Activated CD4-positive, alpha-beta T cell treated with anti-CD3 and anti-CD28 coated beads, Interleukin-2, amount 10 ng/mL, durations not matched to agents 24 days and 14 days (primary cell): ENCODE data around the gene LHFPL2. TPM values are rescaled to one million over a fixed set of nuclear protein-coding genes. Genes with fewer than 3 reads are reported as not detected.
"Not testable (repeated sequence)": the region's sequence is repeated elsewhere in the genome, so short reads cannot be mapped to it uniquely, and the experiment has no call there.

ENCODE experiments used
- DNase-seq: peaks from one replicate; pipeline ENCODE4 v3.0.0; 2022
- H3K27ac Mint-ChIP-seq: one replicate; pipeline ENCODE4 v1.8.0; 2022; ENCODE audit warnings: mild to moderate bottlenecking, mixed read lengths
- H3K27me3 Mint-ChIP-seq: one replicate; pipeline ENCODE4 v1.8.0; 2022; ENCODE audit warnings: mixed read lengths
- H3K36me3 Mint-ChIP-seq: one replicate; pipeline ENCODE4 v1.8.0; 2022; ENCODE audit warnings: low read depth, mild to moderate bottlenecking, mixed read lengths
- H3K4me1 Mint-ChIP-seq: one replicate; pipeline ENCODE4 v1.8.0; 2021; ENCODE audit warnings: mixed read lengths
- H3K4me3 Mint-ChIP-seq: one replicate; pipeline ENCODE4 v1.8.0; 2022; ENCODE audit warnings: mild to moderate bottlenecking, moderate library complexity, mixed read lengths
- H3K9me3 Mint-ChIP-seq: one replicate; pipeline ENCODE4 v1.8.0; 2021; ENCODE audit warnings: mixed read lengths
- intact Hi-C: fragments of 100-400 bp; cut with micrococcal nuclease; formaldehyde crosslinking; loops from one replicate; pipeline ENCODE4 v1.15.1; 2023
- total RNA-seq: library from RNA; stranded (reverse); gene quantifications from 2 replicates; pipeline ENCODE4 v1.2.3, GENCODE V29; 2022

Gene LHFPL2
- total RNA-seq, 1 donor from 2014 or later: 0.30 TPM

GRCh38 chr5:78627766-78628165 is 20.8 kb downstream of the LHFPL2 start:
- Mint-ChIP-seq H3K27me3 (peaks cover 2% of the 10 kb centered on the region), H3K4me3 (no peak overlapping the region), H3K9me3 (no peaks in the 10 kb centered on the region), H3K4me1 (no peaks in the 10 kb centered on the region), H3K36me3 (no peaks in the 10 kb centered on the region), H3K27ac (no peak overlapping the region)
- intact Hi-C loops: no loop called here
- no peak for DNase-seq

GRCh38 chr5:78627175-78627574 is 21.4 kb downstream of the LHFPL2 start:
- intact Hi-C loops: no loop called here
- no peak overlapping the region for H3K27ac Mint-ChIP-seq
- H3K9me3 Mint-ChIP-seq: no peaks in the 10 kb centered on the region

GRCh38 chr5:78626009-78626571 is 22.5 kb downstream of the LHFPL2 start:
- Mint-ChIP-seq H3K9me3 (no peaks in the 10 kb centered on the region), H3K27me3 (peaks cover 2% of the 10 kb centered on the region), H3K4me3 (no peak overlapping the region), H3K36me3 (no peaks in the 10 kb centered on the region), H3K27ac (no peak overlapping the region), H3K4me1 (no peaks in the 10 kb centered on the region)
- intact Hi-C loops: no loop called here
- DNase-seq: no peak

More at GRCh38 chr5:78627175-78627574, 21.4 kb downstream of the LHFPL2 start:
- no peak for DNase-seq
- Mint-ChIP-seq H3K4me3 (no peak overlapping the region), H3K36me3 (no peaks in the 10 kb centered on the region), H3K27me3 (peaks cover 2% of the 10 kb centered on the region), H3K4me1 (no peaks in the 10 kb centered on the region)

GRCh38 chr5:78624992-78625391 is 23.6 kb downstream of the LHFPL2 start:
- H3K9me3 Mint-ChIP-seq: no peaks in the 10 kb centered on the region
- intact Hi-C loops: no loop called here

GRCh38 chr5:78624011-78624541 is 24.5 kb downstream of the LHFPL2 start:
- intact Hi-C loops: no loop called here
- Mint-ChIP-seq H3K4me1 (no peaks in the 10 kb centered on the region), H3K4me3 (no peak overlapping the region), H3K36me3 (no peaks in the 10 kb centered on the region), H3K9me3 (no peaks in the 10 kb centered on the region), H3K27me3 (peaks cover 2% of the 10 kb centered on the region), H3K27ac (no peak overlapping the region)
- DNase-seq: no peak

More at GRCh38 chr5:78624992-78625391, 23.6 kb downstream of the LHFPL2 start:
- no peaks in the 10 kb centered on the region for H3K4me1 Mint-ChIP-seq
- no peak overlapping the region for H3K4me3 Mint-ChIP-seq
- no peak overlapping the region for H3K27ac Mint-ChIP-seq
- H3K36me3 Mint-ChIP-seq: no peaks in the 10 kb centered on the region
- peaks cover 2% of the 10 kb centered on the region for H3K27me3 Mint-ChIP-seq
- DNase-seq: no peak

- H3K4me1 Mint-ChIP-seq: no peaks in the 10 kb centered on the region
- H3K27me3 Mint-ChIP-seq: no peaks in the 10 kb centered on the region
- no peak overlapping the region for H3K4me3 Mint-ChIP-seq
- no peaks in the 10 kb centered on the region for H3K9me3 Mint-ChIP-seq
- H3K36me3 Mint-ChIP-seq: no peaks in the 10 kb centered on the region
- intact Hi-C loops: no loop called here
- H3K27ac Mint-ChIP-seq: no peak overlapping the region
- DNase-seq: no peak
Observed at GRCh38 chr5:78622302-78622971, 26.1 kb downstream of the LHFPL2 start.

- no peak overlapping the region for H3K27ac Mint-ChIP-seq
- H3K4me1 Mint-ChIP-seq: no peaks in the 10 kb centered on the region
- no peaks in the 10 kb centered on the region for H3K27me3 Mint-ChIP-seq
- no peak for DNase-seq
- no peaks in the 10 kb centered on the region for H3K36me3 Mint-ChIP-seq
- H3K9me3 Mint-ChIP-seq: no peaks in the 10 kb centered on the region
- intact Hi-C loops: no loop called here
- H3K4me3 Mint-ChIP-seq: no peak overlapping the region
Observed at GRCh38 chr5:78621291-78621738, 27.3 kb downstream of the LHFPL2 start.

GRCh38 chr5:78620119-78620518 is 28.5 kb downstream of the LHFPL2 start:
- H3K4me3 Mint-ChIP-seq, H3K27ac Mint-ChIP-seq, intact Hi-C loops: not testable (repeated sequence)

GRCh38 chr5:78618303-78618702 is 30.3 kb downstream of the LHFPL2 start:
- Mint-ChIP-seq H3K4me1 (no peaks in the 10 kb centered on the region), H3K36me3 (no peaks in the 10 kb centered on the region)

More at GRCh38 chr5:78620119-78620518, 28.5 kb downstream of the LHFPL2 start:
- H3K4me1 Mint-ChIP-seq, H3K36me3 Mint-ChIP-seq, DNase-seq, H3K9me3 Mint-ChIP-seq, H3K27me3 Mint-ChIP-seq: not testable (repeated sequence)

GRCh38 chr5:78615697-78616096 is 32.9 kb downstream of the LHFPL2 start:
- Mint-ChIP-seq H3K4me3 (no peak overlapping the region), H3K4me1 (no peaks in the 10 kb centered on the region), H3K27me3 (peaks cover 14% of the 10 kb centered on the region), H3K36me3 (no peaks in the 10 kb centered on the region), H3K27ac (no peak overlapping the region), H3K9me3 (no peaks in the 10 kb centered on the region)
- DNase-seq: no peak
- intact Hi-C loops: no loop called here

More at GRCh38 chr5:78618303-78618702, 30.3 kb downstream of the LHFPL2 start:
- intact Hi-C loops: no loop called here
- Mint-ChIP-seq H3K27ac (no peak overlapping the region), H3K27me3 (peaks cover 10% of the 10 kb centered on the region), H3K4me3 (no peak overlapping the region), H3K9me3 (no peaks in the 10 kb centered on the region)
- DNase-seq: no peak

- H3K36me3 Mint-ChIP-seq: no peaks in the 10 kb centered on the region
- H3K27me3 Mint-ChIP-seq: peaks cover 14% of the 10 kb centered on the region
- H3K9me3 Mint-ChIP-seq: no peaks in the 10 kb centered on the region
- DNase-seq: no peak
- intact Hi-C loops: no loop called here
- no peak overlapping the region for H3K4me3 Mint-ChIP-seq
- H3K27ac Mint-ChIP-seq: no peak overlapping the region
- H3K4me1 Mint-ChIP-seq: no peaks in the 10 kb centered on the region
Observed at GRCh38 chr5:78614816-78615215, 33.8 kb downstream of the LHFPL2 start.

- H3K27ac Mint-ChIP-seq: no peak overlapping the region
- H3K4me3 Mint-ChIP-seq: no peak overlapping the region
- H3K36me3 Mint-ChIP-seq: no peaks in the 10 kb centered on the region
- no peak for DNase-seq
- intact Hi-C loops: no loop called here
- H3K9me3 Mint-ChIP-seq: no peaks in the 10 kb centered on the region
- peaks cover 14% of the 10 kb centered on the region for H3K27me3 Mint-ChIP-seq
- H3K4me1 Mint-ChIP-seq: no peaks in the 10 kb centered on the region
Observed at GRCh38 chr5:78613756-78614155, 34.8 kb downstream of the LHFPL2 start.

GRCh38 chr5:78613151-78613533 is 35.4 kb downstream of the LHFPL2 start:
- Mint-ChIP-seq H3K27me3 (peaks cover 14% of the 10 kb centered on the region), H3K27ac (no peak overlapping the region), H3K9me3 (no peaks in the 10 kb centered on the region), H3K4me3 (no peak overlapping the region), H3K36me3 (no peaks in the 10 kb centered on the region), H3K4me1 (no peaks in the 10 kb centered on the region)
- no peak for DNase-seq
- intact Hi-C loops: no loop called here

GRCh38 chr5:78612227-78613150 is 36.1 kb downstream of the LHFPL2 start:
- Mint-ChIP-seq H3K36me3 (no peaks in the 10 kb centered on the region), H3K4me3 (no peak overlapping the region), H3K27me3 (peaks cover 14% of the 10 kb centered on the region), H3K27ac (no peak overlapping the region), H3K9me3 (no peaks in the 10 kb centered on the region), H3K4me1 (no peaks in the 10 kb centered on the region)
- intact Hi-C loops: no loop called here
- no peak for DNase-seq
